ENCODE data around the gene NTHL1. TPM values are rescaled to one million over a fixed set of nuclear protein-coding genes. Genes with fewer than 3 reads are reported as not detected.

Gene NTHL1
- total RNA-seq, result 10 to 100 TPM in 3 of 4 donors, 1 to 10 TPM in 1; 7.1 to 18.1 (median 10.9) TPM

DNA sequence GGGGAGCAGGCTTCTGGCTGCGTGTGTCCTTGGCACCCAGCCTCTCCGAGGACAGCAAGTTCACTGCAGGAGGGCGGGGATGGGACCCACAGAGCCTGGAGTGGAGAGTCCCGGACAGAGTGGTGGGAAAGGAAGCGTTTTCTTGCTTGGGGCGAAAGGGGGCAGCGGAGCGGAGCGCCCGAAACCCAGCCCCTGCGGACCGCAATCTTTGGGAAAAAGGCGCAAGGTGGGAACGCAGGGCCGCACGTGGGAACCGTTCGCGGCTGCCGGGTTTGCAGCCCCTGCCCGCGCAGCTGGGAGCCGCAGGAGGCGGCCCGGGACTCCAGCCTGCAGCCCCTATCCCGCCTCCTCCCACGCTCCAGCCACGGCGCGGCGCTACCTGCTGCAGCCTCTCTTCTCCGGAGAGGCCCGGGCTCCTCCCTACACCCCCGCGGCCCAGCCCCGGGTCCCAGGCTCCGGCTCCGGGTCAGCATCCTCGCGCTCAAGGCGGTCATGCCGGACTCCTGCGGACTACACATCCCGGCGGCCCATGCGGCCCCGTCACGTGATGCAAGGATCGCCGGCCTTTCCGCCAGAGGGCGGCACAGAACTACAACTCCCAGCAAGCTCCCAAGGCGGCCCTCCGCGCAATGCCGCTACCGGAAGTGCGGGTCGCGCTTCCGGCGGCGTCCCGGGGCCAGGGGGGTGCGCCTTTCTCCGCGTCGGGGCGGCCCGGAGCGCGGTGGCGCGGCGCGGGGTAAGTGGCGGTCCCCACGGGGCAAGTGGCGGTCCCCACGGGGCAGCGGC is at the start of gene NTHL1, which contains the start of gene TSC2:
Gene NTHL1 (minus strand): TSS at position 505 of the 786 bp plus-strand sequence. CDS start 11 bp downstream, at position 494.
Gene TSC2 (plus strand): TSS at position 656 of the 786 bp plus-strand sequence. CDS start 631 bp downstream, outside the sequence.
- DNase-seq (ENCODE audit: low spot score) (peak; percentile 88), ATAC-seq (ENCODE audit: low FRiP score) (peak; percentile 94)
- TF ChIP-seq CTCF (IDR thresholded peaks at IDR 0.05), result no peak

DNA sequence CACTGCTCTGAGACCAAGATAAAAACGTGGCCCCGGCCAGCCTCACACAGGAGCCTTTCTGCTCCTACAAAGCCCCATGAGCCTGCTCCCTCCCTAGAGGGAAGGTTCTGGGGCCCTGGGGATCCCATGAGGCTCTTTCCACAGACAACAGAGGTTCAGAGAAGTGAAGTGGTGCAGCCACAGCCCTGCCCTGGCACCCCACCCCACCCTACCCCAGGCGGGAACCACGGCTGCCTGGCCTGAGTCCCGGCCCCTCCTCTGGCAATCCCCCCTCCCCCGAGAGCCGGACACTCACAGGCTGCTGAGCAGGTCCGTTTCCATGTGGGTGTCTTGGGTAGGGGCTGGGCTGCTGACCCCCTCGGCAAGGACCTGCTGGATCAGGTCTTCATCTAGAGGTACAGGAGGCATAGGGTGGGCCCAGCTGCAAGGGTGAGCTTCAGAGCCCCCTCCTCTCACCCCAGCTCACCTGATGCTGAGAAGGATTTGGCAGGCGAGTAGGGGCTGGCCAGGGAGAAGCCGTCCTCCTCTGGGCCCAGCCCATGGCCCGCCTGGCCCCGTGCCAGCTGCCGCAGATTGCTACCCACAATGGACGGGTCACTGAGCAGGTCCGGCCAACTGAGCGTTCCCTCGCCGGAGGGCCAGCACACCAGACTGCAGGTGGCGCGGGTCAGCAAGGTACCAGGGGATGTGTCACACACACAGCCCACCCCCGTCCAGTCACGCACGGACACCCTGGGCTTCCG is 49.4 kb upstream of the NTHL1 start:
- DNase-seq (ENCODE audit: low spot score) (no peak), ATAC-seq (ENCODE audit: low FRiP score) (no peak)
- no peak for TF ChIP-seq CTCF (IDR thresholded peaks at IDR 0.05)

GRCh38 chr16:2095918-2096582 is 48.4 kb upstream of the NTHL1 start:
- no peak for TF ChIP-seq CTCF (IDR thresholded peaks at IDR 0.05)
- no peak for ATAC-seq (ENCODE audit: low FRiP score)
- DNase-seq (ENCODE audit: low spot score), result no peak

DNA sequence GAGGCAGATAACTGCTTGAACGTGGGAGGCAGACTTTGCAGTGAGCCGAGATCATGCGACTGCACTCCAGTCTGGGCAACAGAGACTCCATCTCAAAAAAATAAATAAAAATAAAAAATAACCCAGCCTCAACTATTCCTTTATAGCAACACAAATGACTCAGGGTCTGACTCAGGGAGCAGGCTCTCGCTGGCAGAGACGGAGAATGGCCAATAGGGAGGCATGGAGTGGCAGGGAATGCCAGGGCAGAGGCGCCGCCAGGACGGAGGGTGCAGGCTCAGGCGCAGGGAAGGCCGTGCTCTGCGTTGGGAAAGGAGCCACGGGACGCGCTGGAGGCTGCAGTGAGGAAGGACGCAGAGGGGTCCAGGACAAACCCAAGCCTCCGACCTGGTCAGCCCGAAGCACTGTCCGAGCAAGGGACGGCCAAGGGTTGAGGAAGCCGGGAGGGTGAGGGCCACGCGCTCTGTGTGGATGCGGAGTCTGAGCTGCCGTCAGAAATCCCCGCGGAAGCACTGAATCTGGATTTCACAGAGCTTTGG is 47.8 kb upstream of the NTHL1 start:
- peak; percentile 19 for ATAC-seq (ENCODE audit: low FRiP score)
- DNase-seq (ENCODE audit: low spot score), result no peak
- no peak for TF ChIP-seq CTCF (IDR thresholded peaks at IDR 0.05)

DNA sequence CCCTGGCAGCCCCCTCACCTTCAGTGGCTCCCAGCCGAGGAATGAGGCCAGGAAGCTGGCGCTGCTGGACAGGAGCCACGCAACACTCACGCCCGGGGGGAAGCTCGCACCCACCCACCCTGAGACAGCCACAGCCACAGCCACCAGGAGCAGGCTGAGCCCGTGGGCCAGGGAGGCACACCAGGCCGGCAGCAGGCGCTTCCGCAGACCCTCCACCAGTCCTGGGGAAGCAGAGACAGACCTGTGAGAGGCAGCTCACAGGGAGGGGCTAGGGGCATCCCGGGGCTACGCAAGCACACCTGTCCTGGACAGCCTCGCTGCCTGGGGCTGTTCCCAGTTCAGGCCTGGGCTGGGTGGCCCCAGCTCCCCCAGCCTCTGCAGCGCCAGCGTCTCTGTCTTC is 46.2 kb upstream of the NTHL1 start:
- ATAC-seq (ENCODE audit: low FRiP score) (no peak), DNase-seq (ENCODE audit: low spot score) (no peak)
- no peak for TF ChIP-seq CTCF (IDR thresholded peaks at IDR 0.05)

GRCh38 chr16:2092866-2093265 is 45.2 kb upstream of the NTHL1 start:
- ATAC-seq (ENCODE audit: low FRiP score) (no peak), DNase-seq (ENCODE audit: low spot score) (no peak)
- TF ChIP-seq CTCF (IDR thresholded peaks at IDR 0.05), result no peak

Data from omental fat pad (tissue), 4 donors.